HG02885 (cell line): Measurements from ENCODE around the gene CUTA.

Source experiments
- ATAC-seq: cut with Tn5 transposase; IDR thresholded peaks from one replicate; pipeline ENCODE4 v1.9.1; 2021; ENCODE audit warnings: mild to moderate bottlenecking; ENCODE audit not compliant: unreplicated experiment, poor library complexity

Gene CUTA

DNA sequence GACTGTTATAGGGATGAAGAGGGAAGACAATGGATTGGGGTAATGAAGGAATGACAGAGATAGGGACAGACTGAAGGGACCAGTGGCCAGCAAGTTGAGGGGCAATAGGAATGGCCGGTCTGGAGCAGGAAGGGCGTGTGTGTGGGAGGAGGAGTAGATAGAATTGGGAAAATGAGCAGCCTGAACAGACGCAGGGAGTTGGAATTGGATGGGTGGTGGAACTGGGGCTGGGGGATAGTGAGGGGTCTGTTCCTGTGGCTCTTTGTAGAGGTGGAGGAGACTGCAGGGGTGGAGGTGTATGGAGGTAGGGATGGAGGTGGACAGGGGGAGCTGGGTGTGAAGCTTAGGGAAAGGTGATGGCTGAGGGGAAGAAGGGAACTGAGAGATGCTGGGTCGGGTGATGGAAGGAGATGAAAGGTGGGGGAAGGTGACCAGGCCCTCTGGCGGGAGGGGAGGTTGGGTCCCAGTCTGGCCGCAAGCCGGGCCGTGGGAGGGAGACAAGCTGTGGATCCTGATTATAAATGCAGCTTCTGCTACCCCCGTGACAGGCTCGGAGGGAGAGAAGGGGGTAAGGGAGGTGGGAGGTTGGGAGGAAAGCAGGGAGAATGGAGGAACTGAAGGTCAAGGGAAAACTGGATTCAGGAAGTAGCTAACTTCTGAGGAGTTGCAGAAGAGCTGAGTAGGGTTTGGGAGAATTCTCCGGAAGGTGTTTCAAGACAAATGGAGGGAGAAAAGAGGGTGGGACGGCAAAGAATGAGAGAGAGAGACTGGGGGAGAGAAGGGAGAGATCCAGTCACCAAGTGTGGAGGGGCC is 7.2 kb upstream of the CUTA start:
- ATAC-seq: no peak

DNA sequence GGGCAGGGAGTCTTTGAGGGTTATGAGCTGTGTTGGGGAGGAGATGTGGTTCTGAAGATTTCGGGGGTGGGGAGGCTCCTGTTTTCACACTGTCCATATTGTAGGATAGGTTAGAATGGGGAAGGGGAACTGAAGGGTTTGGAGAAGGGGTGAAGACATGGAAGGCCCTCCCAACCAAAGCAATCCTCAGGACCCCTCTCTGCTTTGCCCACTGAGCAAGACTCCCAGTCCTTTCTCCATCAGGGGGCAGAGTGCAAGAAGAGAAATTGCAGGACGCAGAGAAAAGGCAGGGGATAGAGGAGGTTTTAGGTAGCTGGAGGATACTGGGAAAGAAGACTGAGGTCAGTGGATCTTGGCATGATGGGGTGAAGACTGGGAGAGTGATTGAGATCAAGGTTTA is 5.9 kb upstream of the CUTA start:
- no peak for ATAC-seq

- no peak for ATAC-seq
These were observed 3.4 kb upstream of the CUTA start for GRCh38 chr6:33421344-33421643.

GRCh38 chr6:33420491-33421343 is 2.8 kb upstream of the CUTA start:
- ATAC-seq: no peak

GRCh38 chr6:33419580-33420490 is 1.9 kb upstream of the CUTA start, which contains the start of gene SYNGAP1:
Gene SYNGAP1, plus strand, starts transcription at chr6:33420065. Its CDS starts 200 bp downstream, at chr6:33420265.
- ATAC-seq: no peak

DNA sequence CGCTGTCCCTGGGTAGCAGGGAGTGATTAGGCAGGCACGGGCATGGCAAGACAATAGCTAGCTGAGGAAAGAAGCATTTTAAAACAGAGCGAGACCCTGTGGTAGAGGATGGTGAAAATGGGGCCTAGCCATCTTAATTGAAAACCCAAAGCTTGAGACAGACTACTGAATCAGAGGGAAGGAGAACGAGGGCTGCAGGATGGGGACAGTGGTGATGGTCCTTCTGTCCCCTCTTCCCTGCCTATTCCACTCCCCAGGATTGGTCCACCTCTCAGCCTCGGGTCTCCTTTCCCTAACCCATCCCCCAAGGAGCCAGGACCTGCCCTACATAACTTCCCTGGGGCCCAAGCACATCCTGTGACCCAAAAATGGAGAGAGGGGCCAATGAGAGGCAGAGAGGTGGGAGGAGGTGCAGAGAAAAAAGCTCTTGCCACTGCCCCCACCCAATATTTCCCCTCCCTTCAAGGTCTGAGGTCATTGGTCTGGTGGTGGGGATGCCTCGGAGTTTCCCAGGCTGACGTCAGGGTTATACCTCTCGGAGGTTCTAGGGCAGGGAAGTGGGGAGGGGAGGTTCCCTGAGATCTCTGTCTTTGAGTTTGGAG is 884 bp upstream of the CUTA start:
- ATAC-seq: no peak

DNA sequence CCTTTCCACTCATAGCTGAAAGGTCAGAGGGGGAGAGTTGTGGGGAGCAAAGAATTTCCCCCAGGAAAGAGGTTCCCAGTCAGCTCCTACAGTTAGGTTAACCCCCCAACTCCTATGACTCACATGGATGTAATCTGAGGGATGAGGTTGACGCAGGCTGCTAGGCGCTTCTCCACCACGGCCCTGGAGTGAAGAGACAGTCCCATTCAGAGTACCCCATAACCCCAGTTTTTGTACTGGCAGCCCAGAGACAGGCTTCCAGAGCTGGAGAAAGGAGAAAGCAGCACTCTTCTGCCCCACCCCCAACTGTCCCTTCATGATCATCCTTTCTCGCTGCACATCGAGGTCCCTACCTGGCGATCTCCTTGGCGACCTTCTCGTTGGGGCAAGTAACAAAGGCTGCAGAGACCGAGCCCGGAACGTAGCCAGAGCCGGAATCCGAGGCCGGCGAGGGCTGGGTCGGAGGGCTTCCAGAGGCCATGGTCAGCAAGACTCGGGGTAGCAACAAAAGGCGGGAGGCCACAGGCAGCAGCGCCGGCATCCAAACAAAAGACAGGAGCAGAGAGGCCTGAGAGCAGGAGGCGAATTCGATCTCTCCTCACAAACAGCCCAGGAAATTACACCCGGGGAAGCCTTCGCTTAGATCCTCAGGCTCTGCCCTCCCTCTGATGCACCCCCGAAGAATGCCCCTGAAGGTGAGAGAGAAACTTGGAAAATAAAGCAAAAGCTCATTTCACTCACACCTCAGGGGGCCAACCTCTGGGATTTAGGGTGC is 592 bp downstream of the CUTA start:
- ATAC-seq: no peak

DNA sequence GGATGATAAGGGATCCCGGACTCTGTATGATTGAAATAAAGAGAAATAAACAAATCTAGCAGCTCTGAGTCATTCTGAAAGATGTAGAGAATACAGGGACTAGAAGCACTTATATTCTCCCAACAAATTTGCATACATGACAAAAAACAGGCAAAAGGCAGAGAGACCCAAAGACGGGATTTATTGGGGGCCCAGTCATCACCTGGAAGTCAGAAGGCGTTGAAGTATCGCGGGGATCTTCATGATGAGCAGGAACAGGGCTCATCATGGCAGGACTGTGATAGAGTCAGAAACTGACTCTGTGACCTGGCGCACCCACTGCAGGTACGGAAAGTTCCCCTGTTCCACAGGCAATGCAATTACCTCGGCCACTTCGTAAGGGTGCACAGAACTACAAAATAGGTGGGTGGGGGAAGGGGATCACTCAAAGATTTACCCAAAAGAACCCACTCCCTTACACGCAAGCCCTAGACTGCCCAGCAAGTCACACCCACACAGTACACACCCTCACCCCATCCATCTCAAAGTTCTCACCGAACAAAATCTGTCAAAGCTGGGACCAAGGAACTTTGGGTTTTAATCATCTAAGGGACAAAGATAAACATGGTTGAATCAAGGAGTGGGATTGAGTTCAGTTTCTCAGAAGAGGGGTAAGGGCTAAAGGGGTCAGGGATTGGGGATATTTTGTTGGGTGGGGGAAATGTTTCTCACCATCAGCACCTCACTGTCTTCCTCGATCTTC is 1.4 kb downstream of the CUTA start:
- no peak for ATAC-seq

DNA sequence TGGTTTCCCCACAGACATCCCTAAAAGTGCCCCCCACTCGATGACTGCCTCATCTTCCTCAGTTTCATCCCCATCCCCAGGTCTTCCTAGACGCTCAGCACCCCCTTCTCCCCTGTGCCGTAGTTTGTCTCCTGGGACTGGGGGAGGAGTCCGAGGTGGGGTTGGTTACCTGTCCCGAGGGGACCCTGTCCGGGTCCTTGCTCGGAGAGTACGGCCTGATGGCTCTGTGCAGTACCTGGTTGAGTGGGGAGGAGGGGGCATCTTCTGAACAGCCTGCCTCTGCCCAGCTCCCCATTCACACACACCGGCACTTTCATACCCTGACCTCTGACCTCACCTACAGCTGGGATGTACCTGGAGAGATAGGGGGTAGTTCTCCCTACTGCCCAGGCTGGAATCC is 2.1 kb downstream of the CUTA start:
- ATAC-seq: no peak

GRCh38 chr6:33414592-33415271 is 3.2 kb downstream of the CUTA start:
- no peak for ATAC-seq

- no peak for ATAC-seq
These were observed 4.4 kb downstream of the CUTA start for GRCh38 chr6:33413241-33414120.

GRCh38 chr6:33412140-33413009 is 5.5 kb downstream of the CUTA start:
- no peak for ATAC-seq

DNA sequence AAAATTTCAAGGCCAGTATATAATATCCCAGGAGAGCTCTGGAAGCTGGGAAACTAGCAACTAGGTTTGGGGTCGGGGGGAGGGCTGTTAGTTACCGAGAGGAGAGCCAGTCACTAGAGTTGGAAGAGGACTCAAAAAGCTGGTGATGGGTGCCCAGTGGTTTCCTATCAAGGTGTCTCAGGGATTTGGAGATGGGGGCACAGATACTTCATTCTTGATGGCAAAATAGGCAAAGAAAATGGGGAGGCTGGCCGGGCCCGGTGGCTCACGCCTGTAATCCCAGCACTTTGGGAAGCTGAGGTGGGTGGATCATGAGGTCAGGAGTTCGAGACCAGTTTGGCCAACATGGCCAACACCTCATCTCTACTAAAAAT is 6.3 kb downstream of the CUTA start:
- ATAC-seq: no peak

DNA sequence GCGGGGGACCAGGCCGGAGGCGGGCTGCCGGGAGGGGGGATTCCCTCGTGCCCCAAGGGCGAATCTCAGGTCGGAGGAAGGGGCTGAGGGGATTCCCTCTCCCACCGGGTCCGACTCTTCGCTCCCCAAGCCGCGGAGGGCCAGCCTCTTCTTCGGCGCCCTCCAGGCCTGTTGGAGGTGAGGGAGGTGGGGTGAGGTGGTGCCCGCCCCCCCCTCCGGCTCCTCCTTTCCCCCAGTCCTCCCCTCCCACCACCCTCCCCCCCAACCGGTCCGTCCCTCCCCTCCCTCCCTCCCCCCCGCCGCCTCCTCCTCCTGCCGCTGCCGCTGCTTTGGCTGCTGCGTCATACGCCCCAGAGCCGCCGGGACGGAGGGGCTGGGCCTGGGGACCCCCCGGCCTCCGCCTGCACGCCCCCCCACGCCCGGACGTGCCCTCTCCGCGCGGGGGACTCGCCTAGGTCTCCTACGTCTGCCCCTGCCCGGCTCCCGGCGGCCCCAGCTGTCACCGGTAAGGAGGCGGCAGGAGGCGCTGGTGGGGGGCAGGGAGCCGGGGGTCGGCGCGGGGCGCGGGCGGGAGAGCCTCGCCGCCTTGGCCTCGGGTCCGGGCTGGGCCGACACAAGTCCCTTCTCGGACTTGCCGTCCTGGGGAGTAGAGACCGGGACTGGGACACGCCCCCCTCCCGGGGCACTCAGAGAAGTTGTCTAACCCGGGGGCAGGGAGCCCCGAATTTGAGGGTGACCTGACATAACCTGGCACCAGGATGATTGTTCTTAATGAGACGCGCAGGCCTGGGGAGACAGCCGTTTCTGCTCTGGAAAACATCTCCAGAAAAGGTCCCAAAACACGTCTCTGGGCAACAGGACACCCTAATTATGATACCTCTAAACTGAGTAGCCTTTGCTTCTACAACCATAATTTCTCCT is 6.9 kb downstream of the CUTA start, which contains the start of gene PHF1:
TSS of gene PHF1 (plus strand) at position 304 of the 921 bp plus-strand sequence. CDS start 1,250 bp downstream, outside the sequence.
- peak; percentile 31 for ATAC-seq

- ATAC-seq: peak; percentile 81
These were observed 7.7 kb downstream of the CUTA start for GRCh38 chr6:33410050-33410710.
